Measurements from ENCODE around the gene ZNF610. TPM values are rescaled to one million over a fixed set of nuclear protein-coding genes. Genes with fewer than 3 reads are reported as not detected.

The ZNF610 gene
- total and polyA plus RNA-seq, 2 of the 13 experiments (the other 11 are each of a cell fraction or from before 2014, with no cell fraction given): 0.32 to 0.69 TPM

DNA sequence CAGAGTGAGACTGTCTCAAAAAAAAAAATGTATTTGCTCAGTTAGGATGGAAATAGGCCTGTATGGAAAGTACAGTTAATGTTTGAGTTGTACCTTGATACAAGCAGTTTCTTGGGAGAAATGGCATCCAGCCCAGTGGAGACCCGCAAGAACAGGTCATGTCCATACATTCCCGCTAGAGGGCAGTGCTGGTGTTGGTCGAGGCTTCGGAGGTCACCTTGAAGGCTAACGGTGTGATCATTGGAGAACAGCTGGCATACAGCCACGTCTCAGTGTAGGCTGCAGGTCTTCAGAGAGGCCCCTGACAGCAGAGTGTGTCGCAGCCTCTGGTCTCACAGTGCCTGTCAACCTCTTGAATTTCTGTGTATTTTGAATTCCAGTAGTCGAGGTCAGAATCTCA lies 7.5 kb downstream of the ZNF610 start:
- Histone ChIP-seq H4K20me1 (ENCODE audit: insufficient read depth, low read length) (no peaks in the 10 kb centered on the region), H3K4me3 (replicated peaks in 1 of 3; ENCODE audit: insufficient read depth in 1 of 3, low read depth in 2 of 3, low read length in 3 of 3) (no peak overlapping the region), H3K79me2 (ENCODE audit: insufficient read depth, low read length) (no peaks in the 10 kb centered on the region), H3K4me2 (ENCODE audit: low read depth, low read length) (no peak overlapping the region), H3K36me3 (replicated peaks in 1 of 2; ENCODE audit: control insufficient read depth in 1 of 2, insufficient read depth in 2 of 2, low read length in 2 of 2) (no peaks in the 10 kb centered on the region), H2AFZ (ENCODE audit: low read length) (no peak overlapping the region), H3K9ac (ENCODE audit: insufficient read depth, low read depth, low read length) (no peak overlapping the region), H3K27ac (ENCODE audit: extremely low read length, insufficient read depth, low read length) (no peak overlapping the region), H3K27me3 (ENCODE audit: control insufficient read depth in 1 of 2, insufficient read depth in 2 of 2, low read length in 2 of 2) (no peaks in the 10 kb centered on the region), H3K9me3 (ENCODE audit: low read length) (peaks cover 60% of the 10 kb centered on the region), H3K4me1 (ENCODE audit: insufficient read depth, low read length) (no peaks in the 10 kb centered on the region)
- intact Hi-C loops (cut with micrococcal nuclease; ENCODE audit: unreplicated experiment) (no loop called here), in situ Hi-C loops (cut with HindIII; ENCODE audit: extremely low pct_ligation_motif_present, low pct_unique_long_range_greater_than_20kb) (no loop called here)
- CTCF ChIA-PET (ENCODE audit: low intra/inter-chr PET ratio, low total read pairs): no interaction called here
- POLR2A ChIA-PET: no interaction called here
- ATAC-seq: no peak; the same call in 2 of the 3 replicates
- FAIRE-seq: no peak
- TF ChIP-seq ERF (CRISPR knock-in tag; IDR thresholded peaks at IDR 0.05) (no peak), FOXA1 (IDR thresholded peaks at IDR 0.05) (no peak), FOXA1 (CRISPR knock-in tag; IDR thresholded peaks at IDR 0.05) (no peak), ATM (IDR thresholded peaks at IDR 0.05; ENCODE audit: borderline replicate concordance) (no peak), ZNF460 (CRISPR knock-in tag; IDR thresholded peaks at IDR 0.05; ENCODE audit: borderline replicate concordance) (no peak), NR2F1 (CRISPR knock-in tag; IDR thresholded peaks at IDR 0.05) (0 out of 4 replicates have a peak, but pooled peaks of 1 of the 2 experiments have one; percentile 20), STAG1 (CRISPR knock-in tag; IDR thresholded peaks at IDR 0.05) (peak; percentile 67), CTCF (CRISPR knock-in tag; IDR thresholded peaks at IDR 0.05) (peak; percentile 73), SMC3 (IDR thresholded peaks at IDR 0.05; ENCODE audit: low read length) (peak; percentile 1; the same call in 1 of the 2 replicates), ESRRA (CRISPR knock-in tag; IDR thresholded peaks at IDR 0.05; ENCODE audit: low read depth) (peak; percentile 92; the same call in 1 of the 2 replicates), RXRB (CRISPR knock-in tag; IDR thresholded peaks at IDR 0.05; ENCODE audit: borderline replicate concordance) (no peak), ZBTB33 (CRISPR knock-in tag; IDR thresholded peaks at IDR 0.05) (peak; percentile 53; the same call in 1 of the 2 replicates)
- whole genome bisulfite sequencing (ENCODE audit: low lambda C conversion rate): 50% methylated on average over 1 of the region's 8 CpGs
- no TSS peak for BruUV-seq (replicated peaks)
- DNase-seq (ENCODE audit: low spot score): peak; percentile 15

All from HepG2 (cell line).